GM18526 (cell line): Measurements from ENCODE around the gene RMND1.

ENCODE experiments used
- POLR2A ChIP-seq: IDR thresholded peaks from 3 replicates; pipeline ENCODE4 v1.6.1; 2011; ENCODE audit not compliant: insufficient read length; ENCODE audit errors: extremely low read depth

RMND1 gene

GRCh38 chr6:151379933-151380847 lies 71.7 kb downstream of the RMND1 start:
- TF ChIP-seq POLR2A = no peak

GRCh38 chr6:151377095-151377494 lies 74.8 kb downstream of the RMND1 start:
- TF ChIP-seq POLR2A = no peak

GRCh38 chr6:151376440-151376839 lies 75.5 kb downstream of the RMND1 start:
- TF ChIP-seq POLR2A = no peak

- TF ChIP-seq POLR2A = no peak
Observed at GRCh38 chr6:151375833-151376232, 76.1 kb downstream of the RMND1 start.

GRCh38 chr6:151374036-151374683 lies 77.8 kb downstream of the RMND1 start:
- TF ChIP-seq POLR2A = no peak

GRCh38 chr6:151372164-151372563 lies 79.8 kb downstream of the RMND1 start:
- no peak for TF ChIP-seq POLR2A

GRCh38 chr6:151370509-151371078 lies 81.3 kb downstream of the RMND1 start:
- no peak for TF ChIP-seq POLR2A

- no peak for TF ChIP-seq POLR2A
Observed at GRCh38 chr6:151365233-151365632, 86.7 kb downstream of the RMND1 start.

GRCh38 chr6:151359486-151359885 lies 92.4 kb downstream of the RMND1 start:
- no peak for TF ChIP-seq POLR2A

GRCh38 chr6:151358475-151358874 lies 93.5 kb downstream of the RMND1 start:
- TF ChIP-seq POLR2A = no peak

- no peak for TF ChIP-seq POLR2A
Observed at GRCh38 chr6:151357758-151358436, 94.0 kb downstream of the RMND1 start.
